Ishikawa (cell line): Measurements from ENCODE around the gene ITGA1.

Experiments used
- CEBPB ChIP-seq: IDR thresholded peaks from 2 replicates; pipeline ENCODE4 v1.6.1; 2012
- CREB1 ChIP-seq: IDR thresholded peaks from 2 replicates; pipeline ENCODE4 v1.6.1; 2012; ENCODE audit warnings: low read depth
- EGR1 ChIP-seq: IDR thresholded peaks from 2 replicates; pipeline ENCODE4 v1.6.1; 2012
- EP300 ChIP-seq: IDR thresholded peaks from 2 replicates; pipeline ENCODE4 v1.6.1; 2012; ENCODE audit warnings: borderline replicate concordance
- FOXM1 ChIP-seq: IDR thresholded peaks from 2 replicates; pipeline ENCODE4 v1.6.1; 2012; ENCODE audit warnings: low read depth, borderline replicate concordance
- MAX ChIP-seq: IDR thresholded peaks from 2 replicates; pipeline ENCODE4 v1.6.1; 2012
- NFIC ChIP-seq: IDR thresholded peaks from 2 replicates; pipeline ENCODE4 v1.6.1; 2012
- RAD21 ChIP-seq: IDR thresholded peaks from 2 replicates; pipeline ENCODE4 v1.6.1; 2012; ENCODE audit warnings: low read depth
- REST ChIP-seq: IDR thresholded peaks from 2 replicates; pipeline ENCODE4 v1.6.1; 2012; ENCODE audit warnings: low read depth, mild to moderate bottlenecking
- TAF1 ChIP-seq: IDR thresholded peaks from 2 replicates; pipeline ENCODE4 v1.6.1; 2012; ENCODE audit warnings: low read depth, mild to moderate bottlenecking
- TCF12 ChIP-seq: IDR thresholded peaks from 2 replicates; pipeline ENCODE4 v1.6.1; 2012; ENCODE audit warnings: low read depth
- TEAD4 ChIP-seq: IDR thresholded peaks from 2 replicates; pipeline ENCODE4 v1.6.1; 2012
- USF1 ChIP-seq: IDR thresholded peaks from 2 replicates; pipeline ENCODE4 v1.6.1; 2012
- YY1 ChIP-seq: IDR thresholded peaks from 2 replicates; pipeline ENCODE4 v1.6.1; 2012; ENCODE audit warnings: low read depth
- ZBTB7A ChIP-seq: IDR thresholded peaks from 2 replicates; pipeline ENCODE4 v1.6.1; 2012; ENCODE audit warnings: low read depth

The ITGA1 gene

GRCh38 chr5:52773342-52773741 is 14.4 kb upstream of the ITGA1 start:
- TF ChIP-seq REST = no peak
- TF ChIP-seq RAD21 = no peak

GRCh38 chr5:52774005-52774410 is 13.7 kb upstream of the ITGA1 start:
- TF ChIP-seq CEBPB (no peak), USF1 (no peak), MAX (no peak), EGR1 (no peak), EP300 (no peak), NFIC (no peak), TEAD4 (no peak), CREB1 (no peak), TAF1 (no peak), TCF12 (no peak), REST (no peak), RAD21 (no peak), ZBTB7A (no peak), FOXM1 (no peak), YY1 (no peak)

- TF ChIP-seq MAX (no peak), NFIC (no peak), TCF12 (no peak), TAF1 (no peak), REST (no peak)
Observed at GRCh38 chr5:52776116-52776515, 11.6 kb upstream of the ITGA1 start.

GRCh38 chr5:52777186-52777585 is 10.5 kb upstream of the ITGA1 start:
- no peak for TF ChIP-seq USF1
- no peak for TF ChIP-seq TEAD4
- TF ChIP-seq MAX = no peak
- no peak for TF ChIP-seq YY1
- no peak for TF ChIP-seq CEBPB
- no peak for TF ChIP-seq EGR1
- TF ChIP-seq NFIC = no peak
- no peak for TF ChIP-seq FOXM1
- TF ChIP-seq EP300 = no peak
- no peak for TF ChIP-seq RAD21
- no peak for TF ChIP-seq ZBTB7A
- TF ChIP-seq TAF1 = no peak
- TF ChIP-seq REST = no peak
- TF ChIP-seq CREB1 = no peak
- TF ChIP-seq TCF12 = no peak
